NCI-H2171 (cell line): Measurements from ENCODE around the gene CDC20B.
"Not testable (repeated sequence)": the region's sequence is repeated elsewhere in the genome, so short reads cannot be mapped to it uniquely, and the experiment has no call there.

Source experiments
- DNase-seq: peaks from one replicate; lab custom pipeline; 2025; lab: John Stamatoyannopoulos, UW

CDC20B gene

DNA sequence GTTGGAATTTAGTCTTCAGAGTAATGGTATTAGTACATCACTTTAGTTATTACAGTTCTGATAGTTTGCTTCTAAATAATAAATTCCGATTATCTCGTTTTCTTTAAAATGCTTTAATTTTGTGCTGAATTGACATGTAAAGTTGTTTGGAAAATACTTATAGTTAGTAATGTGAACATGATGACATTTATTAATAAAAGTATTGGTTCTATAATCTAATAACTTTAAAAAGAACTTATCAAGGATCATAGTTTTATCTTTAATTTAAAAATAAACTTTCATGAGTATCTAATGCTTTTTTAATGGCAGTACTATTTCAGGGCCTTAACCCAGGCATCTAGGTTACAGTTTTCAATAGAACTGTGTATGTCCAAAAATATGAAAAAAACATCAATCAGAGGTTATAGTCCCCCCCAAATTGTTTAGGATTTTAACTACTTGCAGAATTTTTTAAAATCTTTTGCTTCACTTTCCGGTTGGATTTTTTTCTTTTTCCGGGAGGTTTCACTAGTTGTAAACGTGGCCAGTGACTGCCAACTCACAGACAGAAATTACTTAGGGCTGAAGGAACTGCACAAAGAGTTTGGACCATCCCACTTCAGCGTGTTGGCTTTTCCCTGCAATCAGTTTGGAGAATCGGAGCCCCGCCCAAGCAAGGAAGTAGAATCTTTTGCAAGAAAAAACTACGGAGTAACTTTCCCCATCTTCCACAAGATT, 12.3 kb downstream of the CDC20B start:
- DNase-seq: no peak

GRCh38 chr5:55159763-55160492, 13.0 kb downstream of the CDC20B start, which contains the start of gene GPX8:
TSS of gene GPX8 (plus strand) at chr5:55160171. CDS start at chr5:55160193, 22 bp downstream.
- peak; percentile 65 for DNase-seq

- no peak for DNase-seq
These were observed 18.1 kb downstream of the CDC20B start for GRCh38 chr5:55154873-55155272.

DNA sequence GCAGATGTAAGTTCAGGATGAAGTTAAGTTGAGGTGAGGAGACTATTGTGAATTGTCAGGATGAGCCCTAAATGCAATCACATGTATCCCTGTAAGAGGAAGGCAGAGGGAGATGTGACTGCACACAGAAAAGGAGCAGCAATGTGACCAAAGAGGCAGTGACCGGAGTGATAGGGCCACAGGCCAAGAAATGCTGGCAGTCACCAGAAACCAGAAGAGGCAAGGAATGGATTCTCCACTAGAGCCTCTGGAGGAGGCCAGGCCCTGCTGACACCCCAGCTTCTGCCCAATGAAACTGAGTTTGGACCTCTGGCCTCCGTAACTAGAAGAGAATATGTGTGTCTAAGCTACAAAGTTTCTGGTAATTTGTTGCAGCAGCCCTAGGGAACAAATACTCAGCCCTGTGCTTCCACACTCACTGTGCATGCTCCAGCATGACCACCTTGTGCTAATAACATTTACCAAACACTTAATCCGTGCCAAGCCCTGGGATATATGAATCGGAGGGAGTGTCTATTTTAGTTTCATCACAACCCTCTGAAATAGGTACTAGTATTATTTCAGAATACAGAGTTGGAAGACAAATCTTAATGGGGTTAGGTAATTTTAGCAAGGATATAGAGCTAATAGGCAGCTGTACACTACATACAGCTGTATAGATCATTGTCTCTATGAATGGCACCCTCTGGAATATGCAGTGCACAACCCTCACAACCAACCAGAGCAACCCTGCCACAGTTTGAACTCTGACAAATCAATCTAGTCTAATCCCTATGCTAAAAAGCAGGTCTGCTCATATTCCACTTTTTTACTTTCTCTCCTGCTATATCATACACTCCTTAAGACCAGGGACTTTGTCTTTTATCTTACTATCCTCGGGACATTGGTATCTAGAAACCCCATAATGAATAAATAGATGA, 20.8 kb downstream of the CDC20B start:
- DNase-seq: no peak

DNA sequence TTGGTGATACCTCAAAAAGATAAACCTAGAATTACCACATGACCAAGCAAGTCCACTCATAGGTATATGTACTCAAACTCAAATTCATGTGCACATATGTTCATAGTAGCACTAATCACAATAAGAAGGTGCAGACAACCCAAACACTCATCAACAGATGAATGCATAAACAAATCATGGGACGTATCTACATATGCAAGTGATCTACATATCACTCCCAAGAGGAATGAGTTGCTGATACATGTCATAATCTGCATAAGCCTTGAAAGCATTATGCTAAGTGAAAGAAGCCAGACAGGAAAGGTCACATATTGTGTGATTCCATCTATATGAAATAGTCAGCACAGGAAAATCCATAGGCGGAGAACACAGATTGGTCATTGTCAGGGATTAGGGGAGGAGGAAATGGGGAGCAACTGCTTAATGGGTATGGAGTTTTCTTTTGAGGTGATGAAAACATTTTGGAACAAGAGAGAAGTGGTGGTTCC, 23.6 kb downstream of the CDC20B start:
- no peak for DNase-seq

- peak; percentile 81 for DNase-seq
These were observed 26.3 kb downstream of the CDC20B start for GRCh38 chr5:55146543-55147151.

DNA sequence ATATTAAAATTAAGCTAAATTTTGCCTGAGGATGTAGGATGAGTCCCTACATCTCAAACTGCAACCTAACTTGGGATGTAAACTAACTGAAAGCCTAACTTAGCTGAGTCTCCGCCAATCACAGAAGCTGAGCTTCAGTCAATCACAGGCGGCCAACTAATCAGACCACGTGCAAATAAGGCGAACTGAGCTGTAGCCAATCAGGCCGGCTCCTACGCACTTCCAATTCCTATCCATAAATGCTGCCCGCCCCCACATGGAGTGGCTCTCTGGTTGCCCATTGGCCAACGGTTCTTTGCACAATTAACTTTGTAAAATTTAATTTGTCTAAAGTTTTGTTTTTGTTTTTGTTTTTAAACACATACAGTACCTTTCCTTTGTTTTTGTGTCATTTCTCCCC, 26.9 kb downstream of the CDC20B start:
- DNase-seq: no peak

DNA sequence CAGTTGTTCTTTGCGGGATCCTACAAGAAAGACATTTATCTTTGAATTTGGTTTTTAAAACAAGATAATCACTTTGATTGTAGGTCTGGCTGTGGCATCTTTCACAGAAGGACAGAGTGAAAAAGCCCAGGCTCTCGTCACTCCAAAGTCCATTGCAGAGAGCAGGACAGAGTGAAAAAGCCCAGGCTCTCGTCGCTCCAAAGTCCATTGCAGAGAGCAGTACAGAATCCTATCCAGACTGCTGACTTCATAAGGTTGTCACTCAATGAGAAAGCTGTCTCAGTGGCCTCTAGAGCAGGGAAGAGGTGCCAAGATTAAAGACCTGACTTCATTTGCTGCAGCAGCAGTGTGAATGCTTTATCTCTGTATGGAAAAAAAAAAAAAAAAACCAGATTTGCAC, 29.4 kb downstream of the CDC20B start:
- DNase-seq: no peak

DNA sequence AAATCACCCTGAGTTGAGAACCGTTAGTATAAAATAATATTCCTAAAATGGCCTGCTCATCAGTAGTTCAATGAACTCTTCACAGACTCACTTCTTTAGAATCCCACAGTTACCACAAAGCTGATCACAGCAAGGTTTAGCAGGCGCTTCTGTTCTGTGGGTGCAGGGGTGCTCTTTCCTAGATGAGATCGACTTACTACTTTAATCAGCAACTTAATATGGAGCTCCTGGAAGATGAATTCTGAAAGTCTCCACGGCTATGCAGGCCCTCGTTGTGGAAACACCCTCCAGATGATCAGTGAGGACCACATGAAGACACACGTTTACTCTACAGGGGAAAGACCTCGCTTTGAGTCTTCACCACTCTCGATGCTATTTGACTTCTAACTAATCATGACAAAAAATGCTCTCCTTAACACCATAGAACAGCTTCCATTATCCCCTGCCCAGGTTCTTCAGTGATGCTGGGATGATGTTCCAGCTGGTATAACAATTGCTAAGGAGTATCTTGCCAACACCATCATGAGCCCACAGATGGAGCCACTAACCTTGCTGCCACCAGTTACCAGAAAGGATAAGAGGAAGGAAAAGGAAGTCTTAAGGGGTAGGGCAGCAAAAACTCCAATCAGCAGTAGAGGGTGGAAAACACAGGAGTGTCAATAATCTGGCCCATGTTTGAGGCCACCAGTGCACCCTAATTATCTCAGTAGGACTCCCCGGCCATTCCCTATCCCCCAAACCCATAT, 30.9 kb downstream of the CDC20B start:
- no peak for DNase-seq

DNA sequence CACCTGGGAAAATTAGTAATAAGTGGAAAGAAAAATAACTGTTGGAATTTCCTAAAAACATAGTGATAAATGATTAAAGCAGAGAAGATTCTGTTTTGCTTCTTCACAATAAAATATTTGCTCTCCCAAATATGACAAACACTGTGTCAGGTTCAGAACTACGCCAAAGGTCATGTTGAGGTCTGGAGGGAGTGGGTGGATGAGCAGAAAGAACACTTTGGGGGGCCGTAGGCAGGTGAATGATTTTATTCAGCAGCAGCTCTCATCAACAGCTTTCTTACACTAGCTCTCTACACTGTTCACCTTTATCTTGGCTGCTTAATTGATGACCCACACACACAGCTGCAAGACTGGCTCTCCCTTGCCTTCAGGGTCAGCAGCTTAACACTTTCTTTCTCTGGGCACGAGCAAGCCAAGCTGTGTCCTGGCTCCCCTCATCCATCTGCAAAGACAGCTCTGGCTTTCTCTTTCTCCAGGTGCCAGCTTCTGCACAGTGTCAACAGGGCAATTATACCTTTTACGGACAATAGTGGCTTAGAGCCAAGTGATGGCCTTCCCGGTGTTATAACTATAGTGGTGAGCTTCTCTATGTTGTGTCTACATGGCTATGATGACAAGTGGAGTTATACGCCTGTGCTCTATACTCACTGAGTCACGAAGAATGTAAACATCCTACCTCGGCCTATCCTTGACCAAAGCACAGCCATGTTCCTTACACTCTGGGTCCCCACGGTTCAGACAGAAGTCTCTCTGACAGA, 31.9 kb downstream of the CDC20B start:
- no peak for DNase-seq

GRCh38 chr5:55136521-55136920, 36.5 kb downstream of the CDC20B start:
- no peak for DNase-seq

GRCh38 chr5:55134053-55134722, 38.8 kb downstream of the CDC20B start:
- DNase-seq: peak; percentile 26

GRCh38 chr5:55123365-55123764, 49.6 kb downstream of the CDC20B start:
- DNase-seq: no peak

GRCh38 chr5:55114061-55114460, 58.9 kb downstream of the CDC20B start:
- DNase-seq: no peak

- no peak for DNase-seq
These were observed 59.6 kb downstream of the CDC20B start for GRCh38 chr5:55113327-55113726.

DNA sequence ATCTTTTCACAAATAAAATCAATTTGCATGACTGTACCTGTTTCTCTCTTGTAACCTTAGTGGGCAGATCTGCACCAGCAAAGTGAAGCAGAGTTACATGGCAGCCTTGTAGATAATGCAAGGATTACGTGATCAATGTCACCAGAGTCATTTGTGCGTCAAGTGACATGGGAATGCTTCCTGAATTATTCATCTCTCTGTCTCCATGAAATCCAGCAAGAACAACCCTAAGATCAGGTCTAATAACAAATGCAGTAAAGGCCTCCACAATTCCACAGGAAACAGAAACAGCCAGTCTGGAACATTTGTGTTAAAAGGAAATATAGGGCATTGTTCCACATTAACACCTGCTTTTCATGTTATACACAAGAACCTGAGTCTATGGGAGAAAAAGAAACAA, 62.8 kb downstream of the CDC20B start:
- no peak for DNase-seq

GRCh38 chr5:55108661-55109060, 64.3 kb downstream of the CDC20B start:
- no peak for DNase-seq

- DNase-seq: not testable (repeated sequence)
These were observed 67.0 kb downstream of the CDC20B start for GRCh38 chr5:55105976-55106375.

- no peak for DNase-seq
These were observed 67.9 kb downstream of the CDC20B start for GRCh38 chr5:55104946-55105701.
